ENCODE results near the gene NFYC. TPM values are rescaled to one million over a fixed set of nuclear protein-coding genes. Genes with fewer than 3 reads are reported as not detected.

The NFYC gene
- total RNA-seq, 1 experiment from 2014 or later: 83.0 TPM

- TF ChIP-seq CTCF (conservative IDR thresholded peaks at IDR 0.05; ENCODE audit: low read depth, low read length) (no peak), EZH2 (IDR thresholded peaks at IDR 0.05; ENCODE audit: borderline replicate concordance, low read depth, low read length, poor library complexity, severe bottlenecking) (no peak)
- no peaks in the 10 kb centered on the region for H3K9me3 ChIP-seq (ENCODE audit: low read depth, low read length, poor library complexity, severe bottlenecking)
- BruUV-seq (replicated peaks): no TSS peak
- H3K27ac ChIP-seq (ENCODE audit: low read depth, low read length, poor library complexity, severe bottlenecking): no peak overlapping the region
- ChIA-PET CTCF (no interaction called here), POLR2A (ENCODE audit: low non-redundant PET) (no interaction called here)
- H3K27me3 ChIP-seq (replicated peaks; ENCODE audit: insufficient read depth, low read depth, low read length, poor library complexity): no peaks in the 10 kb centered on the region
- no peaks in the 10 kb centered on the region for H3K36me3 ChIP-seq (ENCODE audit: insufficient read depth, low read length, poor library complexity, severe bottlenecking)
- intact Hi-C loops (cut with micrococcal nuclease; ENCODE audit: unreplicated experiment): no loop called here
- H3K4me1 ChIP-seq (ENCODE audit: insufficient read depth, low read length, poor library complexity, severe bottlenecking): peaks cover 48% of the 10 kb centered on the region
- H3K4me3 ChIP-seq (ENCODE audit: low read depth, low read length, poor library complexity, severe bottlenecking): no peak overlapping the region
- DNase-seq (ENCODE audit: low spot score): no peak
Observed at GRCh38 chr1:40715491-40716059, 24.1 kb downstream of the NFYC start.

- ChIA-PET POLR2A (ENCODE audit: low non-redundant PET) (no interaction called here), CTCF (no interaction called here)
- H3K4me3 ChIP-seq (ENCODE audit: low read depth, low read length, poor library complexity, severe bottlenecking): no peak overlapping the region
- H3K36me3 ChIP-seq (ENCODE audit: insufficient read depth, low read length, poor library complexity, severe bottlenecking): no peaks in the 10 kb centered on the region
- H3K4me1 ChIP-seq (ENCODE audit: insufficient read depth, low read length, poor library complexity, severe bottlenecking): peaks cover 39% of the 10 kb centered on the region
- no peaks in the 10 kb centered on the region for H3K9me3 ChIP-seq (ENCODE audit: low read depth, low read length, poor library complexity, severe bottlenecking)
- H3K27me3 ChIP-seq (replicated peaks; ENCODE audit: insufficient read depth, low read depth, low read length, poor library complexity): no peaks in the 10 kb centered on the region
- TF ChIP-seq CTCF (conservative IDR thresholded peaks at IDR 0.05; ENCODE audit: low read depth, low read length): no peak
- TF ChIP-seq EZH2 (IDR thresholded peaks at IDR 0.05; ENCODE audit: borderline replicate concordance, low read depth, low read length, poor library complexity, severe bottlenecking): no peak
- no peak for DNase-seq (ENCODE audit: low spot score)
- intact Hi-C loops (cut with micrococcal nuclease; ENCODE audit: unreplicated experiment): no loop called here
- no TSS peak for BruUV-seq (replicated peaks)
- H3K27ac ChIP-seq (ENCODE audit: low read depth, low read length, poor library complexity, severe bottlenecking): no peak overlapping the region
Observed at GRCh38 chr1:40717065-40717464, 25.6 kb downstream of the NFYC start.

GRCh38 chr1:40717955-40718354 lies 26.5 kb downstream of the NFYC start:
- Histone ChIP-seq H3K4me3 (ENCODE audit: low read depth, low read length, poor library complexity, severe bottlenecking) (no peak overlapping the region), H3K27ac (ENCODE audit: low read depth, low read length, poor library complexity, severe bottlenecking) (no peak overlapping the region), H3K27me3 (replicated peaks; ENCODE audit: insufficient read depth, low read depth, low read length, poor library complexity) (no peaks in the 10 kb centered on the region), H3K9me3 (ENCODE audit: low read depth, low read length, poor library complexity, severe bottlenecking) (no peaks in the 10 kb centered on the region), H3K36me3 (ENCODE audit: insufficient read depth, low read length, poor library complexity, severe bottlenecking) (no peaks in the 10 kb centered on the region), H3K4me1 (ENCODE audit: insufficient read depth, low read length, poor library complexity, severe bottlenecking) (peaks cover 36% of the 10 kb centered on the region)
- intact Hi-C loops (cut with micrococcal nuclease; ENCODE audit: unreplicated experiment): no loop called here
- TF ChIP-seq CTCF (conservative IDR thresholded peaks at IDR 0.05; ENCODE audit: low read depth, low read length): no peak
- no peak for TF ChIP-seq EZH2 (IDR thresholded peaks at IDR 0.05; ENCODE audit: borderline replicate concordance, low read depth, low read length, poor library complexity, severe bottlenecking)
- CTCF ChIA-PET: no interaction called here
- no TSS peak for BruUV-seq (replicated peaks)
- DNase-seq (ENCODE audit: low spot score): no peak
- POLR2A ChIA-PET (ENCODE audit: low non-redundant PET): no interaction called here
